ENCODE measurements around the gene DPYSL5.

GRCh38 chr2:26970244-26970927 is 122.5 kb downstream of the DPYSL5 start, which contains the start of gene MAPRE3:
- no peak for TF ChIP-seq CTCF (IDR thresholded peaks at IDR 0.05)
- TF ChIP-seq POLR2A (IDR thresholded peaks at IDR 0.05) = no peak
- TF ChIP-seq POLR2AphosphoS5 (IDR thresholded peaks at IDR 0.05) = peak in 2 of 3 donors; percentile 63 to 68
